Globus pallidus (tissue), 1 donor: ENCODE measurements around the gene TRIP10.
"Not testable (repeated sequence)": the region's sequence is repeated elsewhere in the genome, so short reads cannot be mapped to it uniquely, and the experiment has no call there.

Experiments used
- DNase-seq: peaks from one replicate; pipeline ENCODE4 v3.0.0-alpha.2; 2015; ENCODE audit warnings: low spot score

The TRIP10 gene

GRCh38 chr19:6797646-6798045 is 58.2 kb downstream of the TRIP10 start:
- DNase-seq = no peak

GRCh38 chr19:6800160-6800790 is 60.8 kb downstream of the TRIP10 start:
- DNase-seq = not testable (repeated sequence)

- no peak for DNase-seq
These were observed 61.6 kb downstream of the TRIP10 start for GRCh38 chr19:6800991-6801484.
